ENCODE results near the gene BCL2. TPM values are rescaled to one million over a fixed set of nuclear protein-coding genes. Genes with fewer than 3 reads are reported as not detected.
A peak's percentile ranks its signal among the peaks of the same experiment; 100 is the strongest.
"Not testable (repeated sequence)": the region's sequence is repeated elsewhere in the genome, so short reads cannot be mapped to it uniquely, and the experiment has no call there.

The BCL2 gene
- polyA plus RNA-seq (ENCODE audit: low read depth in 6 of 6): 10 to 100 TPM; 11.8 to 43.0 (median 30.1) TPM

DNA sequence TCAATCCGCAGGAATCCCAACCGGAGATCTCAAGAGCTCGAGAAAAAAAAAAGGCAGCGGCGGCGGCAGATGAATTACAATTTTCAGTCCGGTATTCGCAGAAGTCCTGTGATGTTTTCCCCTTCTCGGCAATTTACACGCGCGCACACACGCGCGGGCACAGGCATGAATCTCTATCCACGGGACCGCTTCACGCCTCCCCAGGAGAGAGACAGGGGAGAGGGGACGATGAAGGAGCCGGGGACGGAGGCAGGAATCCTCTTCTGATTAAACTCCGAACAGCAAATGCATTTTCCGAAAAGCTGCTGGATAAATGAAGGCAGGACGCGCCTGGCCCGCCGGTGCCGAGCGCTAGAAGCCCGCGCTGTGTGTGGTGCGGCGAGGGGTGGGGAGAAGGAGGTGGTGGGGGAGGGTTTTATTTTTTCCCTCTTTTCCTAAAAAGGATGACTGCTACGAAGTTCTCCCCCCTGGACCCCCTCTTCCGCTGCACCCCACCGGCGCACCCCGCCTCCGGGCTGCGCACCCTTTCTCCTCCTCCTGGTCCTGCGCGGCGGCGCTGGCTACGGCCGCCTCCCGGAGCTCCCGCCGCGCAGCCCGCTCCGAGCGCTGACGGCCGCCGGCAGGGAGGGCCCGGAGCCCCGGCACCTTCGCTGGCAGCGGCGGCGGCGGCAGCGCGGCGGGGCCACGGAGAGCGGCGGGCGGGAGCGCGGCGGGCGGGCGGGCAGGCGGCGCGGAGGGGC lies at the start of gene BCL2:
Gene BCL2, minus strand, starts transcription at position 387 of the 740 bp plus-strand sequence.
- DNase-seq (no peak), ATAC-seq (ENCODE audit: low read depth in 2 of 2) (peak in 1 of 2 donors; percentile 24)
- Mint-ChIP-seq H3K27me3 (no peaks in the 10 kb centered on the region), H3K9me3 (no peaks in the 10 kb centered on the region), H3K36me3 (peaks cover 0 to 7% of the 10 kb centered on the region in 2 donors), H3K4me1 (peaks cover 54 to 63% (median 58%) of the 10 kb centered on the region in 3 donors), H3K4me3 (peak within 1 kb of the TSS; percentile 94 to 100 (median 99)), H3K27ac (peak within 1 kb of the TSS; percentile 97 to 99 (median 98))

DNA sequence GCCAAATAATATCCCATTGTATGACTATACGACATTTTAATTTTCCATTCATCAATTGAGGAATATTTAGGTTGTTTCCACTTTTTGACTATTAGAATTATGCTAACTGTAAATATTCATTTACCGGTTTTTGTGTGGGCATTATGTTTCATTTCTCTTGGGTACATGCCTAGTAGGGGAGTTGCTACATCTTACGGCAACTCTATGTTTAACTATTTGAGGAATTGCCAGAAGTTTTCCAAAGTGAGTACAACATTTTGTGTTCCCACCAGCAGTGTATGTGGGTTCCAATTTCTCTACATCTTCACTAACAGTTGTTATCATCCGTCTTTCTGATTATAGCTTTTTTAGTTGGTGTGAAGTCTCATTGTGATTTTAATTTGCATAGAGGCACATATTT lies 49.0 kb upstream of the BCL2 start:
- peaks cover 19 to 35% (median 30%) of the 10 kb centered on the region in 3 donors for H3K4me1 Mint-ChIP-seq
- no peak for DNase-seq
- no peak for ATAC-seq (ENCODE audit: low read depth in 2 of 2)
- H3K36me3 Mint-ChIP-seq: no peaks in the 10 kb centered on the region
- peaks cover 0 to 5% (median 0%) of the 10 kb centered on the region in 7 donors for H3K9me3 Mint-ChIP-seq
- H3K27me3 Mint-ChIP-seq: no peaks in the 10 kb centered on the region
- H3K27ac Mint-ChIP-seq: peak overlapping the region in 2 of 6 donors; percentile 60 to 77
- H3K4me3 Mint-ChIP-seq: peak overlapping the region in 7 of 8 donors; percentile 81 to 95 (median 92)

DNA sequence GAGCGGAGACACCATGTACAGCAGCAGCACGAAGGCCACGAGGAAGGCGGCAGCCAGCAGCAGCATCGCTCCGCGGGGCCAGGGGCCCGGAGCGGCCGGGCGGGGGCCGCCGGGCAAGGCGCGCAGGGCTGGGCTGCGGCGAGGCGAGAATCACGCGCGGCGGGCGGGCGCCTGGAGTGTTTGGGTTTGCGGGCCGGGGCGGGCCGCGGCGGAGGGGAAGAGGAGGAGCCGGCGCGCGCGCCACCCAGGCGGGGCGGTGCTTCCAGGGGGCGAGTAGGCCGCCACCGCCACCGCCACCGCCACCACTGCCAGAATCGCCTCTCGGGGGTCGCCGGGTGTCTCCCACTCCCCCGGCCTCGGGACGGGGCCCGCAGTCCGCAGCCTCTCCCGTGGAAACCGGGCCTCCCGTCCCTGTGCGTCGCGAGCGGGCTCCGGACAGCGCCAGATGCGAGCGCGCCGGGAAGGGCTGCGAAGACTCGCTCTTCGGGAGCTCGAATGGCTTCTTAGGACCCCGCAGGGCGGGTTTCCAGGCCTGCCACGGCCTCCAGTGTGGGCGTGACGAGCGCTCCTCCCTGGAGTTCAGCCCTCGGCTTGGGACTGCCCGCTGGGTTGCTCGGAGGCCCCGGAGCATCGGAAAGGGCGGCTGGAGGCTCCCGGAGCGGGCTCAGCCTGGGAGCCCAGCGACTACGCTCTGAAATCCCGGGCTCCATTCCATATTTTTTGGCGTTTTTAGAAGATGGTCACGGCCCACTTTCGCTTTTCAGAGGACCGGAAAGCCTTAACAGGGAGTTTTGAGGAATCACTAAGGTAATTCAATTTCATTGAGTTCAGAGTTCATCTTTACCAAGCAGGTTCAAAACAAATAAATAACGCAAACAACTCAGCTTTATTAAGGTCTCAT lies 47.7 kb upstream of the BCL2 start, which contains the start of gene KDSR:
Gene KDSR, minus strand, starts transcription at position 154 of the 901 bp plus-strand sequence. Its CDS starts 88 bp downstream, at position 66.
- Mint-ChIP-seq H3K27ac (peak within 1 kb of the TSS; percentile 67 to 92 (median 78)), H3K4me3 (peak within 1 kb of the TSS; percentile 81 to 95 (median 92)), H3K9me3 (peaks cover 0 to 5% (median 0%) of the 10 kb centered on the region in 7 donors), H3K27me3 (no peaks in the 10 kb centered on the region), H3K36me3 (no peaks in the 10 kb centered on the region), H3K4me1 (peaks cover 19 to 35% (median 30%) of the 10 kb centered on the region in 3 donors)
- peak; percentile 92 to 94 for ATAC-seq (ENCODE audit: low read depth in 2 of 2)
- DNase-seq: peak; percentile 85

DNA sequence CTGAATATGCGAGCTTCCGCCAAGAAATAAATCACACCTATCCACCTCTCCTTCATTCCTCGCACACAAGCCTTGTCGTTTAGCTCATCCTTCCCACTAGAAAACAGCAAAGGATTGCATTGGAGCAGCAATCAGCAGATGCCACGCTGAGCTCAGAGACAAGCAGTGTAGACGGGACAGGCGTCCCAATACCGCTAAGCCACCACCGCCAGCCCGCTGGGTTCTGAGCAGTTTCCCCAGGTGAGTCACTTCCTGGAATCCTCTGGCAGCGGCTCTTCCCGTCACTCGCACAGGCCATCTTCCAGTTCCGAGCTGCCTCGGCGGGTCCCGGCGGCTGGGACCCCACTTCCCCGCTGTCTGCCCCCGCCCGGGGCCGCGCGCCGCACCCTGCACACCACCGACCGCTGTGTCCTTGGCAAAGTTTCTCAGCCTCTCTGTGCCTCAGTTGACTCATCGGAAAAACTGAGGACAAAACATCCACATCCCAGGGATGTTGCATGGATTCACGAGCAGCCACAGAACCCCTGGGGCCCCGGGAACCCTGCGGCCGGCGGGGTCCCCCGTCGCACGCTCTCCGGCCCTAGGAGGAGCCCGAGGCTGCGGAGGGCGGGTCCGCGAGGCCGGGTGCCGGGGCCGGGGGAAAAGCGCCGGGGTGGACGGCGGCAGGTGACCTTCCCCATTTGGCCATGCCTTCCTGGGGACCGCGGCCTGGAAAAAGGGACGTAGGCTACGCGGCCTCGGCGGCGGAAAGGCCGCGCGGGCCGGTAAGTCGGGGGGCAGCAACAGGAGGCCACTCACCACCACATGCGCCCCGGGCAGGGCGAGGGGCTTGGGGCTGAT lies 46.9 kb upstream of the BCL2 start:
- Mint-ChIP-seq H3K27ac (peak overlapping the region in 5 of 6 donors; percentile 6 to 92 (median 77)), H3K27me3 (no peaks in the 10 kb centered on the region), H3K9me3 (peaks cover 0 to 5% (median 0%) of the 10 kb centered on the region in 7 donors), H3K4me3 (peak overlapping the region; percentile 81 to 95 (median 92)), H3K4me1 (peaks cover 19 to 35% (median 30%) of the 10 kb centered on the region in 3 donors), H3K36me3 (peaks cover 5 to 8% of the 10 kb centered on the region in 2 donors)
- peak; percentile 21 for DNase-seq
- ATAC-seq (ENCODE audit: low read depth in 2 of 2): peak; percentile 15 to 22

DNA sequence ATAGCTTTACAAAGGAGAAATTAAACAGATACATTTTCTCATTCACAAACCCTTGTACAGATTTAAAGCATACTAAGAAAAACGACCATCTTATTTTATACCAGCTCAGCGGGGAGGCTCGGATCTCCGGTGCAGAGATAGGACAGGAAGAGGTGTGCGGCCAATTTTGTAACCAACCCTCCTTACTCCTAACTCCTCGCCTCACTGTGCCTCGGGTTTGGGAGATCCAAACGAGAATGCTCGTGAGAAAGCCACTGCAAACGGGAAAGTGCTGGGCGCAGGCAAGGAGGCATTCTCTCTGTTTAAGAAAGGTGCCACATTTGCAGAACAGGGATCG lies 46.3 kb upstream of the BCL2 start:
- DNase-seq (no peak), ATAC-seq (ENCODE audit: low read depth in 2 of 2) (no peak)
- H3K4me3 Mint-ChIP-seq: peak overlapping the region; percentile 81 to 95 (median 92)
- H3K9me3 Mint-ChIP-seq: peaks cover 0 to 5% (median 0%) of the 10 kb centered on the region in 7 donors
- no peaks in the 10 kb centered on the region for H3K27me3 Mint-ChIP-seq
- peaks cover 5 to 8% of the 10 kb centered on the region in 2 donors for H3K36me3 Mint-ChIP-seq
- H3K4me1 Mint-ChIP-seq: peaks cover 19 to 35% (median 30%) of the 10 kb centered on the region in 3 donors
- H3K27ac Mint-ChIP-seq: peak overlapping the region in 3 of 6 donors; percentile 76 to 92 (median 77)

DNA sequence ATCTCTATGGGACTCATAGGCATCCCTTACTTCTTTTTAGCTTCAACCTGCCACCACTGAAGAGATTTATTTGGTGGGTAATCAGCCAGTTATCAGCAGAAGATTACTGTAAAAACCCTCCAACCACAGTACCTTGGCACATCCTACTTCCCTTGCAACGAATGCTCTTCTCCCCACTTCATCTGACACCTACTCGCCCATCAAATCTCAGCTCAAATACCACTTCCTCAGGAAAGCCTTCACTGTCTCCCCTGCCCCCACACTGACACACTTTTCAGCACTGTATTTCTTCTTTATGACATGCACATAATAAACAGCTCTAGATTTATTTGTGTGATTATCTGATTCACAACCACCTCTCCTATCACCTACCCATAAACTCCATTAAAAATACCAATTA lies 44.4 kb upstream of the BCL2 start:
- Mint-ChIP-seq H3K36me3 (peaks cover 8 to 10% of the 10 kb centered on the region in 2 donors), H3K27me3 (no peaks in the 10 kb centered on the region), H3K27ac (peak overlapping the region in 1 of 6 donors; percentile 21), H3K9me3 (peaks cover 0 to 5% (median 0%) of the 10 kb centered on the region in 7 donors), H3K4me3 (peak overlapping the region in 1 of 8 donors; percentile 91), H3K4me1 (peaks cover 19 to 32% (median 29%) of the 10 kb centered on the region in 3 donors)
- ATAC-seq (ENCODE audit: low read depth in 2 of 2) (no peak), DNase-seq (no peak)

DNA sequence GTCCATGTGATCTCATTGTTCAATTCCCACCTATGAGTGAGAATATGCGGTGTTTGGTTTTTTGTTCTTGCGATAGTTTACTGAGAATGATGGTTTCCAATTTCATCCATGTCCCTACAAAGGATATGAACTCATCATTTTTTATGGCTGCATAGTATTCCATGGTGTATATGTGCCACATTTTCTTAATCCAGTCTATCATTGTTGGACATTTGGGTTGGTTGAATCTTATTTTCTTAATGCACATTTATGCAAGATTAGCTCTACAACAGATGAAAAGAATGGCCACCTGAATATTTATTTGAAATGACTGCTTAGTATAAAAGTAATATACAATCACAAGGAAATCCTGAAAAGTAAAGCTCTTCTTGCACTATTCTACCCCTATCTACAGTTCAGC lies 43.9 kb upstream of the BCL2 start:
- not testable (repeated sequence) for ATAC-seq (ENCODE audit: low read depth in 2 of 2); H3K4me3 Mint-ChIP-seq; H3K27ac Mint-ChIP-seq; H3K9me3 Mint-ChIP-seq; DNase-seq; H3K27me3 Mint-ChIP-seq
- Mint-ChIP-seq H3K4me1 (peaks cover 15 to 27% (median 24%) of the 10 kb centered on the region in 3 donors), H3K36me3 (peaks cover 8 to 10% of the 10 kb centered on the region in 2 donors)

DNA sequence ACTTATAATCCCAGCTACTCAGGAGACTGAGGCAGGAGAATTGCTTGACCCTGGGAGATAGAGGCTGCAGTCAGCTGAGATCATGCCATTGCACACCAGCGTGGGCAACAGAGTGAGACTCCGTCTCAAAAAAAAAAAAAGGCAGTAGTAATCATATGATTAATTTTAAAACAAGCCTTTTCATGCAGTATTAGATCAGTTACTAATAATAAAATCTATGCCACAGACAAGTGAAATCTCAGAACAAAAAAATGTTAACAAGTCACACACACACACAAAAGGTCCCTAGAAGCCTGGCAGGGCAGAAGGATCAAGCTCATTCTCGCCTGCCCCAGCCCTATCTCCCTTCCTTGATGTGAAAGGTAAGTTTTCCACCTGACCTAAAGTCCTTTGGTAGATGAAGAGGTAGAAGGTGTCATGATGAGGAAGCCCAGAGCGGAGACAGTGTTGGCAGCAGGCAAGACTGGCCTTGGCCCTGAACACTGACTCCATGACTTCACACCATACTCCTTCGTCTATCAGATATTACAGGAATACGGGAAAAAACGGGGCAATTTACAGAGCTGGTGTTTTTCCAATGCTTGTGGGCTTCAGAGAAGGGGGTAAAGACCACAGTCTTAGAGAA lies 36.8 kb upstream of the BCL2 start:
- no peaks in the 10 kb centered on the region for H3K9me3 Mint-ChIP-seq
- no peak for ATAC-seq (ENCODE audit: low read depth in 2 of 2)
- no peak for DNase-seq
- H3K27ac Mint-ChIP-seq: no peak overlapping the region
- no peak overlapping the region for H3K4me3 Mint-ChIP-seq
- no peaks in the 10 kb centered on the region for H3K4me1 Mint-ChIP-seq
- peaks cover 13 to 14% of the 10 kb centered on the region in 2 donors for H3K36me3 Mint-ChIP-seq
- no peaks in the 10 kb centered on the region for H3K27me3 Mint-ChIP-seq

DNA sequence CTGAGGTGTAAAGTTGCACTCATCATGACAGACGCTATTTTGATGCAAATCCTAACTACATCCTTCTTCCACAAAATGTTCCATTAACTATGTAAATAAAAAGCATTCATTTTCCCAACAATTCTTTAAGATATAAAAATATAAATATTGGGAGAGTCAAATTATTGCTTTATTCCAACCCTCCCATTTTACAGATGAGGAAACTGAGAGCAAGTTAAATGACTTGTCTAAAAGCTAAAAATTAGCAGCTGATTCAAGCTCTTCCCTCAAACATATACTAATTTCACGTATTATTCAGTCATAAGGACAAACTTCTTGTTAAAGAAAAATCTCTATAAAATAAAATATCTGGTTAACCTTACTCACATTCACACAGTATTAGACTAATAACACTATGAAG lies 30.7 kb upstream of the BCL2 start:
- Mint-ChIP-seq H3K27ac (no peak overlapping the region), H3K27me3 (no peaks in the 10 kb centered on the region), H3K9me3 (no peaks in the 10 kb centered on the region), H3K36me3 (peaks cover 9 to 15% of the 10 kb centered on the region in 2 donors), H3K4me3 (no peak overlapping the region), H3K4me1 (peaks cover 4 to 9% (median 6%) of the 10 kb centered on the region in 3 donors)
- DNase-seq: no peak
- ATAC-seq (ENCODE audit: low read depth in 2 of 2): no peak

DNA sequence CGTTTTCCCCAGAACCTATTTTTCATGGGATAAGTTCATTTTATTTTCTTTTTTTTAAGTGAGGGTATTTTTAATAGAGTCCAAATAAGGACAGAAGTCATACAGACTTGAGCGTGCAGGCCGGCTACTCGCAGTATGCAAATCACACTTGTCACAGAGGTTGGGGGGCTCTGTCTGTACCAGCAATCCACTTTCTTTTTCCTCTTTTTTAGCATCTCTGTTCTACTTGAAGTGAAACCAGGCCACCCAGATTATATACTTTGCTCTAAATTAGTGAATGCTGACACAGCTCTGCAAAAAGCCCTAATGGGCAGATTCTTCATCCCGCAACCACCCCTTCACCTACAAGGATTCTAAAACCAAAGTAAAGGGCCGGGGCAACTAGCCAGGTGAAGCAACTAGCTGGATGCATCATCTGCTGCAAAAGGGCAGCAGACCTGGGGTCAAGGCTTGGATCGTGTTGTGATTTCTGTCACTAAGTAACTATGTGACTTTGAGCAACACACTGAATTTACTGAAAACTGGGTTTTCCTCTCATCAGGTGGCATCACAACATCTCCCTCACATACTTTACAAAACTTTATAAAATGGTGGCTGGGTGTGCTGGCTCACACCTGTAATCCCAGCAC lies 29.1 kb upstream of the BCL2 start:
- no peaks in the 10 kb centered on the region for H3K9me3 Mint-ChIP-seq
- H3K4me1 Mint-ChIP-seq: peaks cover 4 to 12% (median 9%) of the 10 kb centered on the region in 3 donors
- H3K27me3 Mint-ChIP-seq: no peaks in the 10 kb centered on the region
- H3K36me3 Mint-ChIP-seq: peaks cover 9 to 16% of the 10 kb centered on the region in 2 donors
- H3K4me3 Mint-ChIP-seq: peak overlapping the region in 1 of 8 donors; percentile 62
- ATAC-seq (ENCODE audit: low read depth in 2 of 2) (peak in 1 of 2 donors; percentile 21), DNase-seq (no peak)
- peak overlapping the region in 4 of 6 donors; percentile 28 to 76 (median 61) for H3K27ac Mint-ChIP-seq

DNA sequence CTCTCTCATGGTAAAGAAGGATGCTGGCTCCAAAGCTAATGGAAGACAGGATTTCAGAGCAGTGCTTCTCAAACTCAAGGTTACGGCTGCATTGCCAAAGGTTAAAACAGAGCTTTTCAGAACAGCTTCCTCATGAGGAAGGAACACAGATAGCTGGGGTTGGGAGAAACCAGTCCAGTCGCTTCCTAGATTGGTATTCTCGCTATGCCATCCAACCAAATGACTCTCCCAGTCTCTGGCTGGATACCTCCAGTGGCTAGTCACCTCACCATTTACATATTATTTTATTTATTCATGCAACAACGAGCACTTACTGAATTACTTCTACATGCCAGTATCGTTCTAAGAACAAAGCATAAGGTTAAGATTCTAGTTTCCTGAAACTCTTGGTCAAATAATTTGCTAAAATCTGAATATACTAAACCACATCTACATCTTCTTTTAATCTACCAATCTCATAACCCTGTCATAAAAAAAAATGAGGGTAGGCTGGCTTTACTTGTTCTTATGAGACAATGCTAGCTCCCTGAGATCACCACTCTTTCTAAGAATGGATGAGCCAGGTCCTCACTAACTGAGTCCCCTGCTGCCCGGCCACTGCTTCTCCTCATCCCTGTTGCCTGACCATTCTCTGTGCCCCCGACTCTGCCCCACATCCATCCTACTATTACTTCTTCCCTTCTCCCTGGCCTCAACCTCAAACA lies 27.1 kb upstream of the BCL2 start:
- no peak overlapping the region for H3K4me3 Mint-ChIP-seq
- DNase-seq (no peak), ATAC-seq (ENCODE audit: low read depth in 2 of 2) (no peak)
- H3K4me1 Mint-ChIP-seq: peaks cover 4 to 12% (median 9%) of the 10 kb centered on the region in 3 donors
- no peaks in the 10 kb centered on the region for H3K9me3 Mint-ChIP-seq
- peak overlapping the region in 2 of 6 donors; percentile 10 to 68 for H3K27ac Mint-ChIP-seq
- H3K27me3 Mint-ChIP-seq: no peaks in the 10 kb centered on the region
- H3K36me3 Mint-ChIP-seq: peaks cover 12 to 21% of the 10 kb centered on the region in 2 donors

Measured in naive B cell (primary cell).